Heart left ventricle (tissue), 13 donors: ENCODE results near the gene CCPG1.

Source experiments
- CTCF ChIP-seq, 12 donors: fragments of 200-600 bp; sonication (generic) in 4 of 12; IDR thresholded peaks; one replicate each; pipeline versions ENCODE4 v1.5.0 to v1.8.0; 2018 to 2022; ENCODE audit warnings: antibody characterized with exemption in 12 of 12, mild to moderate bottlenecking in 5 of 12
- POLR2A ChIP-seq, 2 donors: fragments of 450-650 bp; IDR thresholded peaks; one replicate each; pipeline ENCODE4 v1.6.1; 2017; ENCODE audit warnings: antibody characterized with exemption in 2 of 2, mild to moderate bottlenecking in 2 of 2, moderate library complexity in 2 of 2
- donor health status: ischemic (EF 13 %, LVEDD 7.1; RV severe dilation, severe dysfunction).
- donor health status: DM: no; HTN: yes; CAD: no.
- donor health status: DM: no; HTN: no; CAD: no.
- donor health status: ischemic (EF 25% LVEDD 6.9; RV normal size, moderate dysfunction).
- donor health status: ischemic (EF 25% LVEDD 5.7; RV mildly dilated, moderate dysfunction).
- donor health status: ischemic (EF 35%, LVEDD 5.7; RV mildly dilated, moderate dysfunction).
- donor health status: nonischemic (EF 11% LVEDD 7.7; RV severe dilation, severe dysfunction).
- donor health status: DM: yes; HTN: yes; CAD: no.
- donor health status: PGD.
- donor health status: ischemic (EF 29% LVEDD 5.4; RV normal size, mild dysfunction).
- donor health status: nonischemic (EF 23%, LVEDD 6.1; RV moderate dilation, normal function).

DNA sequence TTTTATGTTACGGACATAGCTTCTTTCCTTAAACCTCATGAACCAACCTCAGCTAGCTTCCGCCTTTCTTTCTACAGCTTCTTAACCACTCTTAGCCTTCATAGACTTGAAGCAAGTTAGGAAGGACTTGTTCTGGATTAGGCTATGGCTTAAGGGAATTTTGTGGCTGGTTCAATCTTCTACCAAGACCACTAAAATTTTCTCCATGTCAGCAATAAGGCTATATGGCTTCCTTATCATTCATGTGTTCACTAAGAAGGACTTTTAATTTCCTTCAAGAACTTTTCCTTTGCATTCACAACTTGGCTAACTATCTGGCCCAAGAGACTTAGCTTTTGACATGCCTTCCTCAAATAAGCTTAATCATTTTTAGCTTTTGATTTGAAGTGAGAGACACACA, 24.5 kb downstream of the CCPG1 start:
- no peak for TF ChIP-seq CTCF (IDR thresholded peaks at IDR 0.05)
- no peak for TF ChIP-seq POLR2A (IDR thresholded peaks at IDR 0.05)
